Body of pancreas (tissue), 4 donors: ENCODE measurements around the gene ZFAND3. TPM values are rescaled to one million over a fixed set of nuclear protein-coding genes. Genes with fewer than 3 reads are reported as not detected.

ENCODE experiments used
- ATAC-seq: fragments of 150-250 bp; one replicate; pipeline ENCODE4 v1.9.1; 2016
- DNase-seq, 4 donors: peaks; one replicate each; pipeline ENCODE4 v3.0.0-alpha.2; 2019
- H3K27ac ChIP-seq, 4 donors: fragments of 200-600 bp; sonication (generic); 1 replicate in 3 of 4; 2 replicates in 1 of 4; pipeline versions ENCODE4 v1.5.1 to v1.6.1; 2016 to 2019; ENCODE audit warnings: mild to moderate bottlenecking in 1 of 4, mixed read lengths in 1 of 4, moderate library complexity in 1 of 4
- H3K27me3 ChIP-seq, 2 donors: fragments of 200-600 bp; sonication (generic); one replicate each; pipeline ENCODE4 v1.6.0; 2016; ENCODE audit warnings: mild to moderate bottlenecking in 1 of 2
- H3K36me3 ChIP-seq, 2 donors: fragments of 200-600 bp; sonication (generic); replicated peaks in 1 of 2; 2 replicates each; pipeline ENCODE4 v1.5.1; 2016; ENCODE audit warnings: low read depth in 2 of 2; ENCODE audit not compliant: insufficient read depth in 1 of 2
- H3K4me1 ChIP-seq: fragments of 200-600 bp; sonication (generic); one replicate; pipeline ENCODE4 v1.6.0; 2016
- H3K4me3 ChIP-seq, 2 donors: fragments of 200-600 bp; sonication (generic); 1 replicate in 1 of 2; 2 replicates in 1 of 2; pipeline ENCODE4 v1.5.1; 2016 to 2019
- H3K9me3 ChIP-seq, 3 donors: fragments of 200-600 bp; sonication (generic); 1 replicate in 2 of 3; 2 replicates in 1 of 3; pipeline ENCODE4 v1.5.1; 2016
- CTCF ChIP-seq, 7 experiments: fragments of 450-650 bp in 4 of 7; fragments of 200-600 bp in 3 of 7; sonication (generic) in 3 of 7; IDR thresholded peaks; one replicate each; pipeline ENCODE4 v1.5.1; 2016 to 2019; ENCODE audit warnings: antibody characterized with exemption in 7 of 7
- POLR2A ChIP-seq, 3 donors: fragments of 450-650 bp; IDR thresholded peaks; one replicate each; pipeline ENCODE4 v1.6.1; 2016; ENCODE audit warnings: antibody characterized with exemption in 3 of 3, mild to moderate bottlenecking in 2 of 3
- WGBS, 2 donors: methylation state at CpG; one replicate each; pipeline ENCODE4 v1.1.5; 2017; 5-methylcytosine and 5-hydroxymethylcytosine counted together
- intact Hi-C: fragments of 100-400 bp; cut with DNase I; formaldehyde crosslinking; loops from one replicate; pipeline ENCODE4 v1.15.1; 2023
- total RNA-seq, 2 donors: library from RNA; depleted of rRNA; stranded (reverse); fragments of >200 nt; gene quantifications; one replicate each; pipeline ENCODE4 v1.1.0, GENCODE V29; 2016

The ZFAND3 gene
- total RNA-seq, 2 donors from 2014 or later = 20.8 to 27.0 TPM

DNA sequence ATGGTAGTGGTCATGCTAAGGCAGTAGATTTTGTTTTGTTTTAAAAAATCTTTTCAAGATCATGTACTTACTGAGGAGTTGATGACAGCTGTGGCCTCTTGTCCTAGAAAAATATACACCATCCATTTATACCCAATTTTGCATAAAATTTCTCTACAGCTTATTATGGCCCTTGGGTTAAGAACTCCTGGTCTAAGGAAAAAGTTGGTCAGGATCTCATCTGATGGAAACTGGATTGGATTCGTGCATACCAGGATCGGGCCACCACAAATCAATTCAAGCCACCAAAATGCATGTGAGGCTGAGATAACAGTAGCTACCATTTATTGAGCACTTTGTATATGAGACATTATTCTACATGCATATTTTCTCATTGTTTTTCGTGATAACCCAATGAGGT lies 244.4 kb downstream of the ZFAND3 start:
- WGBS, 2 donors = 95 to 100% methylated on average over 3 of the region's 3 CpGs
- DNase-seq = no peak
- no peaks in the 10 kb centered on the region for H3K27me3 ChIP-seq
- no peak for ATAC-seq
- H3K36me3 ChIP-seq = peaks cover 0 to 5% of the 10 kb centered on the region in 2 donors
- no peaks in the 10 kb centered on the region for H3K4me1 ChIP-seq
- H3K9me3 ChIP-seq = no peaks in the 10 kb centered on the region
- no peak for TF ChIP-seq CTCF (IDR thresholded peaks at IDR 0.05)
- TF ChIP-seq POLR2A (IDR thresholded peaks at IDR 0.05) = no peak
- H3K4me3 ChIP-seq = no peak overlapping the region
- H3K27ac ChIP-seq = no peak overlapping the region
- intact Hi-C loops = no loop called here

DNA sequence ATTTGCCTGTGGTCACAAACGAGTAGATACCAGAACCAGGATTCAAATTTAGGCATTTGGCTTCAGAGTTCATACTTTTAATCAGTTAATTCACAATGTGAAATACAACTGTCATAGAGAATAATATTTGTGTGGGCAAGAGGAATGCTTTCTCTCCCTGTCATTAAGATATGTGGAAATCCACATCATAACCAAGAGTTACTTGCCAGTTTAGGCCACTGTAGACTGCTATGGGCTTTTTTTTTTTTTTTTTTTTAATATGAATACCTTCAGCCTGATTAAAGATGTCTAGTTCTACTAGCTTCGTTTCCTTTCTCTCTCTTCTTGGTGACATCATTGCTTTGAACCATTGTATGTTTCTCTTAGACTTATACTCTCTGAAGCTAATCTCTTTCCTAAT lies 244.9 kb downstream of the ZFAND3 start:
- ATAC-seq = no peak
- H3K4me1 ChIP-seq = no peaks in the 10 kb centered on the region
- TF ChIP-seq POLR2A (IDR thresholded peaks at IDR 0.05) = no peak
- TF ChIP-seq CTCF (IDR thresholded peaks at IDR 0.05) = no peak
- H3K9me3 ChIP-seq = no peaks in the 10 kb centered on the region
- H3K36me3 ChIP-seq = peaks cover 0 to 5% of the 10 kb centered on the region in 2 donors
- intact Hi-C loops = no loop called here
- no peak overlapping the region for H3K4me3 ChIP-seq
- WGBS, 2 donors = 90 to 91% methylated on average over 2 of the region's 2 CpGs
- no peak overlapping the region for H3K27ac ChIP-seq
- H3K27me3 ChIP-seq = no peaks in the 10 kb centered on the region
- no peak for DNase-seq

DNA sequence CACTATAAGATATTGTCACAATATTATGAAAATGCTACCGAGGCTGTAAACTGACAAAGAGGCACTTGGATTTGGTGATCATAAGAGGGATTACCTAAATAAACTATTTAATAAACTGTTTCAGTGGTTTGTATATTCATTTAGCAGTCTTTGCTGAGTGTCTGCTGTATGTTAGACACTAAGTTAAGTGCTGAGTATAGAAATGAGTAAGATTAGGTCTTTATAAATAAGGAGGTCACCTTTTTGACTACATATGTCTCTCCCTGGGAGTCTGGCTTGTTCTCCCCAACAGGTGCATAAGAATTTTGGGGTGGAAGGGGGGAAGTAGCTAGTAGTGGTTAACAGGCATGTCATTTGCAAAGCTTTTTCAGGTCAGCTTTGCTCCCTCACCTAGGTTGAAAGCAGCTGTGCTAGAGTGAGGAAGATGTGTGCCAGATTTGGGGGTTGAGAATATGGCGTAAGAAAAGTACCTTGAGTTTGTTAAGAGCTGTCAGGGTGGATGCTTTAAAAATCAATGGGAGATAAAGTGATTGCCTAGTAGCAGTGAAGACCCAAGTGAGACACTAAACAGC lies 246.3 kb downstream of the ZFAND3 start:
- ATAC-seq = no peak
- Histone ChIP-seq H3K4me3 (no peak overlapping the region), H3K4me1 (no peaks in the 10 kb centered on the region), H3K36me3 (peaks cover 0 to 5% of the 10 kb centered on the region in 2 donors), H3K27ac (no peak overlapping the region), H3K9me3 (no peaks in the 10 kb centered on the region), H3K27me3 (no peaks in the 10 kb centered on the region)
- no peak for DNase-seq
- intact Hi-C loops = no loop called here
- 94 to 98% methylated on average over 2 of the region's 2 CpGs for WGBS, 2 donors
- TF ChIP-seq CTCF (IDR thresholded peaks at IDR 0.05) (no peak), POLR2A (IDR thresholded peaks at IDR 0.05) (no peak)

GRCh38 chr6:38067263-38067980 lies 247.9 kb downstream of the ZFAND3 start:
- Histone ChIP-seq H3K27me3 (no peaks in the 10 kb centered on the region), H3K9me3 (no peaks in the 10 kb centered on the region), H3K4me1 (no peaks in the 10 kb centered on the region), H3K36me3 (peaks cover 0 to 2% of the 10 kb centered on the region in 2 donors), H3K4me3 (no peak overlapping the region), H3K27ac (no peak overlapping the region)
- intact Hi-C loops = no loop called here
- ATAC-seq (no peak), DNase-seq (no peak)
- 63 to 66% methylated on average over 2 of the region's 2 CpGs for WGBS, 2 donors
- TF ChIP-seq CTCF (IDR thresholded peaks at IDR 0.05) (no peak), POLR2A (IDR thresholded peaks at IDR 0.05) (no peak)
